A549 (cell line): ENCODE data around the gene MRPL23.
A peak's percentile ranks its signal among the peaks of the same experiment; 100 is the strongest.

ENCODE experiments used
- BCL3 ChIP-seq: fragments of >200 bp; sonication (Bioruptor Twin); formaldehyde crosslinking; IDR thresholded peaks from 3 replicates; pipeline ENCODE4 v1.6.1; 2016
- CEBPB ChIP-seq, 2 experiments: fragments of >200 bp in 1 of 2; sonication (Bioruptor Twin) in 1 of 2; formaldehyde crosslinking in 1 of 2; IDR thresholded peaks; 2 replicates each; pipeline ENCODE4 v1.6.1; 2012 to 2016
- CHD2 ChIP-seq: fragments of 150-350 bp; IDR thresholded peaks from 2 replicates; pipeline ENCODE4 v1.6.1; 2014; ENCODE audit warnings: low read length; ENCODE audit not compliant: partially characterized antibody
- CHD4 ChIP-seq: fragments of 200-600 bp; sonication (generic); IDR thresholded peaks from 2 replicates; pipeline ENCODE4 v1.6.1; 2016; ENCODE audit warnings: antibody characterized with exemption, mild to moderate bottlenecking, borderline replicate concordance
- MYC ChIP-seq: IDR thresholded peaks from 2 replicates; pipeline ENCODE4 v1.6.1; 2012; ENCODE audit warnings: mild to moderate bottlenecking, inconsistent platforms, low read length, improper control_type of control experiment, borderline replicate concordance
- NPAS2 ChIP-seq: fragments of 250-450 bp; sonication (Bioruptor Pico); IDR thresholded peaks from 2 replicates; pipeline ENCODE4 v1.8.0; 2022; ENCODE audit warnings: mild to moderate bottlenecking, moderate library complexity, borderline replicate concordance
- POLR2A ChIP-seq: IDR thresholded peaks from 2 replicates; pipeline ENCODE4 v1.6.1; 2012; ENCODE audit warnings: mild to moderate bottlenecking, low read length
- RCOR1 ChIP-seq: fragments of 150-350 bp; IDR thresholded peaks from 2 replicates; pipeline ENCODE4 v1.6.1; 2014; ENCODE audit warnings: antibody characterized with exemption, low read length, low read depth
- USF2 ChIP-seq: fragments of 450-650 bp; IDR thresholded peaks from 2 replicates; pipeline ENCODE4 v1.6.1; 2014; ENCODE audit warnings: antibody characterized with exemption
- TF ChIP-seq, protein P1 (sequence below): fragments of >200 bp; sonication (Bioruptor Twin); formaldehyde crosslinking; IDR thresholded peaks from 3 replicates; pipeline ENCODE4 v1.5.1; 2016

- TF ChIP-seq CHD2 (no peak), NPAS2 (CRISPR knock-in tag) (no peak), MYC (no peak), CEBPB (IDR thresholded peaks at IDR 0.05) (no peak), POLR2A (no peak), RCOR1 (no peak), USF2 (no peak), CHD4 (no peak), BCL3 (no peak)
- TF ChIP-seq, protein P1, sequence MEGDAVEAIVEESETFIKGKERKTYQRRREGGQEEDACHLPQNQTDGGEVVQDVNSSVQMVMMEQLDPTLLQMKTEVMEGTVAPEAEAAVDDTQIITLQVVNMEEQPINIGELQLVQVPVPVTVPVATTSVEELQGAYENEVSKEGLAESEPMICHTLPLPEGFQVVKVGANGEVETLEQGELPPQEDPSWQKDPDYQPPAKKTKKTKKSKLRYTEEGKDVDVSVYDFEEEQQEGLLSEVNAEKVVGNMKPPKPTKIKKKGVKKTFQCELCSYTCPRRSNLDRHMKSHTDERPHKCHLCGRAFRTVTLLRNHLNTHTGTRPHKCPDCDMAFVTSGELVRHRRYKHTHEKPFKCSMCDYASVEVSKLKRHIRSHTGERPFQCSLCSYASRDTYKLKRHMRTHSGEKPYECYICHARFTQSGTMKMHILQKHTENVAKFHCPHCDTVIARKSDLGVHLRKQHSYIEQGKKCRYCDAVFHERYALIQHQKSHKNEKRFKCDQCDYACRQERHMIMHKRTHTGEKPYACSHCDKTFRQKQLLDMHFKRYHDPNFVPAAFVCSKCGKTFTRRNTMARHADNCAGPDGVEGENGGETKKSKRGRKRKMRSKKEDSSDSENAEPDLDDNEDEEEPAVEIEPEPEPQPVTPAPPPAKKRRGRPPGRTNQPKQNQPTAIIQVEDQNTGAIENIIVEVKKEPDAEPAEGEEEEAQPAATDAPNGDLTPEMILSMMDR = peak; percentile 22; the same call in 2 of the 3 replicates
Measured at GRCh38 chr11:1953489-1954266, 6.5 kb downstream of the MRPL23 start.
